GM18519 (cell line): ENCODE results near the gene CAPN8.

ENCODE experiments used
- ATAC-seq: cut with Tn5 transposase; IDR thresholded peaks from one replicate; pipeline ENCODE4 v1.9.1; 2021; ENCODE audit warnings: mild to moderate bottlenecking, moderate library complexity; ENCODE audit not compliant: unreplicated experiment, low FRiP score

The CAPN8 gene

GRCh38 chr1:223657978-223658377, 7.5 kb downstream of the CAPN8 start:
- no peak for ATAC-seq

- ATAC-seq = no peak
These were observed 11.4 kb downstream of the CAPN8 start for GRCh38 chr1:223654083-223654482.

- no peak for ATAC-seq
These were observed 12.1 kb downstream of the CAPN8 start for GRCh38 chr1:223653431-223653830.

GRCh38 chr1:223653015-223653414, 12.5 kb downstream of the CAPN8 start:
- ATAC-seq = no peak

GRCh38 chr1:223652436-223652941, 13.0 kb downstream of the CAPN8 start:
- no peak for ATAC-seq

- ATAC-seq = no peak
These were observed 14.1 kb downstream of the CAPN8 start for GRCh38 chr1:223651291-223651991.

GRCh38 chr1:223650465-223650864, 15.0 kb downstream of the CAPN8 start:
- no peak for ATAC-seq

- ATAC-seq = no peak
These were observed 16.3 kb downstream of the CAPN8 start for GRCh38 chr1:223649222-223649621.

GRCh38 chr1:223647249-223647648, 18.3 kb downstream of the CAPN8 start:
- ATAC-seq = no peak

GRCh38 chr1:223645903-223646302, 19.6 kb downstream of the CAPN8 start:
- no peak for ATAC-seq

- ATAC-seq = no peak
These were observed 23.3 kb downstream of the CAPN8 start for GRCh38 chr1:223642237-223642636.

GRCh38 chr1:223641523-223642039, 23.9 kb downstream of the CAPN8 start:
- no peak for ATAC-seq

- ATAC-seq = no peak
These were observed 26.2 kb downstream of the CAPN8 start for GRCh38 chr1:223639331-223639749.

- no peak for ATAC-seq
These were observed 30.3 kb downstream of the CAPN8 start for GRCh38 chr1:223635236-223635635.

GRCh38 chr1:223634423-223634822, 31.1 kb downstream of the CAPN8 start:
- no peak for ATAC-seq

- no peak for ATAC-seq
These were observed 33.5 kb downstream of the CAPN8 start for GRCh38 chr1:223631956-223632355.

GRCh38 chr1:223631473-223631872, 34.0 kb downstream of the CAPN8 start:
- ATAC-seq = no peak

GRCh38 chr1:223629126-223629457, 36.4 kb downstream of the CAPN8 start:
- no peak for ATAC-seq

GRCh38 chr1:223628233-223629125, 37.0 kb downstream of the CAPN8 start:
- no peak for ATAC-seq

- ATAC-seq = no peak
These were observed 43.2 kb downstream of the CAPN8 start for GRCh38 chr1:223622132-223622842.

GRCh38 chr1:223621312-223621734, 44.2 kb downstream of the CAPN8 start:
- ATAC-seq = peak; percentile 86
